Body of pancreas (tissue), 4 donors: ENCODE measurements around the gene CDH20.

Experiments used
- POLR2A ChIP-seq, 3 donors: fragments of 450-650 bp; IDR thresholded peaks; one replicate each; pipeline ENCODE4 v1.6.1; 2016; ENCODE audit warnings: antibody characterized with exemption in 3 of 3, mild to moderate bottlenecking in 2 of 3
- TF ChIP-seq, protein P1 (sequence below), 7 experiments: fragments of 450-650 bp in 4 of 7; fragments of 200-600 bp in 3 of 7; sonication (generic) in 3 of 7; IDR thresholded peaks; one replicate each; pipeline ENCODE4 v1.5.1; 2016 to 2019; ENCODE audit warnings: antibody characterized with exemption in 7 of 7

DNA sequence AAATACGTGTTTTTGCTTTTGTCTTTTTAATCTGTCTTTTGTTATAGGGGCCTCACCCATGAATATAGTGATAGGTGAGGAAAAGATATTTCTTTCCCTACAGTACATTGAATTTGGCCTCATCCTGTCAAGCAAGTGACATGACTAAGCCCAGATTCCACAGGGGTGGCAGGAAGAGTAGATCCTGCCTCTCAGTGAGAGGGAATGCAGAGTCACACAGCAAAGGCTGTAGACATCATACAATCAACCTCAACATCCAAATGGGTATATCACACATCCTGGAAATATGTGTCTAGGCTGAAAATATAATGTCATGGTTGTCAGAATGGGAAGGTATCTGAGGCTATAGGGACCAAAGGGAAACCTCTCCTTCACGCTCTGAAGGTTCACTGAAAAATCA is 269.6 kb downstream of the CDH20 start:
- TF ChIP-seq, protein P1, sequence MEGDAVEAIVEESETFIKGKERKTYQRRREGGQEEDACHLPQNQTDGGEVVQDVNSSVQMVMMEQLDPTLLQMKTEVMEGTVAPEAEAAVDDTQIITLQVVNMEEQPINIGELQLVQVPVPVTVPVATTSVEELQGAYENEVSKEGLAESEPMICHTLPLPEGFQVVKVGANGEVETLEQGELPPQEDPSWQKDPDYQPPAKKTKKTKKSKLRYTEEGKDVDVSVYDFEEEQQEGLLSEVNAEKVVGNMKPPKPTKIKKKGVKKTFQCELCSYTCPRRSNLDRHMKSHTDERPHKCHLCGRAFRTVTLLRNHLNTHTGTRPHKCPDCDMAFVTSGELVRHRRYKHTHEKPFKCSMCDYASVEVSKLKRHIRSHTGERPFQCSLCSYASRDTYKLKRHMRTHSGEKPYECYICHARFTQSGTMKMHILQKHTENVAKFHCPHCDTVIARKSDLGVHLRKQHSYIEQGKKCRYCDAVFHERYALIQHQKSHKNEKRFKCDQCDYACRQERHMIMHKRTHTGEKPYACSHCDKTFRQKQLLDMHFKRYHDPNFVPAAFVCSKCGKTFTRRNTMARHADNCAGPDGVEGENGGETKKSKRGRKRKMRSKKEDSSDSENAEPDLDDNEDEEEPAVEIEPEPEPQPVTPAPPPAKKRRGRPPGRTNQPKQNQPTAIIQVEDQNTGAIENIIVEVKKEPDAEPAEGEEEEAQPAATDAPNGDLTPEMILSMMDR (IDR thresholded peaks at IDR 0.05): no peak
- TF ChIP-seq POLR2A (IDR thresholded peaks at IDR 0.05): no peak
